Muscle of leg (tissue), 11 donors: Measurements from ENCODE around the gene AATF. TPM values are rescaled to one million over a fixed set of nuclear protein-coding genes. Genes with fewer than 3 reads are reported as not detected.
A peak's percentile ranks its signal among the peaks of the same experiment; 100 is the strongest.

ENCODE experiments used
- DNase-seq: peaks from one replicate; pipeline ENCODE4 v3.0.0; 2013
- H3K27ac ChIP-seq: one replicate; pipeline ENCODE4 v1.5.1; 2013; ENCODE audit warnings: mild to moderate bottlenecking, low read length, control low read depth
- H3K27me3 ChIP-seq: one replicate; pipeline ENCODE4 v1.6.1; 2013; ENCODE audit warnings: low read length; ENCODE audit not compliant: control insufficient read depth, insufficient read depth
- H3K36me3 ChIP-seq: one replicate; pipeline ENCODE4 v1.6.1; 2013; ENCODE audit warnings: low read length; ENCODE audit not compliant: control insufficient read depth, insufficient read depth
- H3K4me1 ChIP-seq: one replicate; pipeline ENCODE4 v1.6.1; 2013; ENCODE audit warnings: low read length; ENCODE audit not compliant: control insufficient read depth, insufficient read depth
- H3K4me3 ChIP-seq: one replicate; pipeline ENCODE4 v1.5.1; 2013; ENCODE audit warnings: low read length, control low read depth
- H3K9me3 ChIP-seq: replicated peaks from 2 replicates; pipeline ENCODE4 v1.6.1; 2013; ENCODE audit warnings: low read depth, low read length; ENCODE audit not compliant: control insufficient read depth
- WGBS: methylation state at CpG from one replicate; pipeline ENCODE4 v1.1.5; 2013; ENCODE audit warnings: missing lambda C conversion rate; ENCODE audit not compliant: insufficient coverage; 5-methylcytosine and 5-hydroxymethylcytosine counted together
- polyA plus RNA-seq, 8 donors: library from polyadenylated mRNA; unstranded; fragments of 120-200 nt; gene quantifications; one replicate each; pipeline versions ENCODE4 v1.2.1 to v1.2.3, GENCODE V29; 2013; ENCODE audit warnings: inconsistent platforms in 1 of 8, low replicate concordance in 1 of 8; ENCODE audit not compliant: insufficient read length in 8 of 8, insufficient read depth in 1 of 8
- total RNA-seq: library from RNA; stranded (reverse); fragments of 120-200 nt; gene quantifications from one replicate; pipeline ENCODE4 v1.2.4, GENCODE V29; 2013

Gene AATF
- total and polyA plus RNA-seq, 9 donors, result 18.9 to 25.8 (median 24.5) TPM

DNA sequence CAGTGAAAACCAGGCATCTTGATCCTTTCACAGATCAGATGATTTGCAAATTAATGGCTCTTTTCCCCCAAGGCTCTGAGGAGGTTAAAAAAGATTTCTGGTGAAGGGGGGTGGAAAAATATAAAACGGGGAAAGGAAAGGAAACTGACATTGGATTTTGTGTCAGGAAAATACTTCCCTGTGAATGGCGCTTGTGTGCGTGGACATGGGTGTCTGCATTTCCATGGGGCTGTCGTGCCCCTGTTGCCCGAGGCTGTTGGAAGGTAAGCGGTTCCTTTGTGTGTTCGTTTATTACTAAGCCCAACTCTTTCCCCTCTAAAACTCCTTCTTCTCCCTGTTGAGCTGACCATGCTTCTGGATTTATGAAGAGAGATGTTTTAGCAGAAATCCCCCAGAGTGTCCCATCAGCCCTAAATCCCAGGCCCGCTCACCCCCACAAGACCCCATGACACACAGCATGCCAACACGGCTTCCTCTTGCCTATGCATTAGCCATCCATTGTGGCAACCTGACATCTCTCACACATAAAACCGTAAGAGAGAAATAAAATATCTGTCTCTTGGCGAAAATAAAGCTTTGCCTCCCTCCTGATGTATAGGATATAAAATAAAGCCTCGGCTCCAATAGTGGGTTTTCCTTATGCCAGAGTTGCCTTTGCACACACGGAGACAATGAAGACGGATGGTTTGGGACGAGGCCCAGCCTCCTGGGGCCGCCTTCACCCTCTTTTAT, 18.7 kb upstream of the AATF start:
- Histone ChIP-seq H3K27ac (no peak overlapping the region), H3K4me3 (no peak overlapping the region), H3K9me3 (no peaks in the 10 kb centered on the region), H3K4me1 (peaks cover 35% of the 10 kb centered on the region), H3K27me3 (peaks cover 93% of the 10 kb centered on the region), H3K36me3 (no peaks in the 10 kb centered on the region)
- DNase-seq, result no peak
- WGBS, result 8% methylated on average over 7 of the region's 16 CpGs

DNA sequence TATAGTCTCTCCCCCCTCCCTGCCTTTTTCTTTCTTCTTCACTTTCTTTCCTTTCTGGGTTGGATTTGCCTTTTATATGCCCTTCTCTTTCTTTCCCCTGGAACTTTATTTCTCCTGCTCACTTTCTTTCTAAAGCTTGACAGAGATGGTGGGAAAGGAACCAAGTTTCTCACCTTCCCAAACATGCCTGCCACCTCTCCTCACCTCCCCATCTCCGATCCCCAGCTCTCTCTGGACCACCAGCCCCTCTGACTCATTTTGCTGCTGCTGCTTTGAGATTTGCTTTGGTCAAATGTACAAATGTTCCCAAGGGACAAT, 18.2 kb upstream of the AATF start:
- no peaks in the 10 kb centered on the region for H3K36me3 ChIP-seq
- peaks cover 94% of the 10 kb centered on the region for H3K27me3 ChIP-seq
- no peak overlapping the region for H3K4me3 ChIP-seq
- no peaks in the 10 kb centered on the region for H3K9me3 ChIP-seq
- DNase-seq, result no peak
- H3K27ac ChIP-seq, result no peak overlapping the region
- peaks cover 40% of the 10 kb centered on the region for H3K4me1 ChIP-seq
- no CpG with 5 or more reads among the region's 1 CpG for WGBS

DNA sequence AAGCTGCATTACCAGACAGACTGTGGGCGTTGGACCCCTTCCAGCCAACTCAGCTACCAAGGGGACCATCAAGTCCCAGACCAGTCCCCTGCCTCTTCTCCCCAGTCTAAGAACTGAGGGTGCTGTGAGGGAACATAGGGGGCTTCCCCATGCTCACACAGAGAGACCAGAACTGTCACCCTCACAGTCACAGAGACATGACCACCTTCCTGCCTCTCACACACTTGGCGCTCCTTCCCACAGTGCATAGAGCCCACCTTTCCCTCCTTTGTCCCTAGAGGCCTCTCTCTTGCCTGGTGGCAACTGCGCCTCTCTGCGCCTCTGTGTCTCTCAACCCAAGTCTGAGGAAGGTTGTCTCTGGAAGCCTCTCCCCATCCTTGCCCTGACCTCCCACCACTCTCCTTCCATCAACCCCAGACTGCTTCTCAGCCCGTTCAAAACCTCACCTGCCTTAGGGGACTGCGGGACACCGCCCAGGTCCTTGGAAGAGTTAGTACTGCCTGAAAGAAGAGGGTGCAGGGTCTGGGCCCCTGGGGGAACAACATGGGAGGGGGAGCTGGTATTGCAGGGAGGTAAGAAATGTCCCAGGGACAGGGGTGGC, 17.6 kb upstream of the AATF start:
- H3K9me3 ChIP-seq, result no peaks in the 10 kb centered on the region
- H3K27ac ChIP-seq, result no peak overlapping the region
- H3K4me3 ChIP-seq, result no peak overlapping the region
- 29% methylated on average over 5 of the region's 7 CpGs for WGBS
- H3K27me3 ChIP-seq, result peaks cover 99% of the 10 kb centered on the region
- no peaks in the 10 kb centered on the region for H3K36me3 ChIP-seq
- no peak for DNase-seq
- H3K4me1 ChIP-seq, result peaks cover 47% of the 10 kb centered on the region

DNA sequence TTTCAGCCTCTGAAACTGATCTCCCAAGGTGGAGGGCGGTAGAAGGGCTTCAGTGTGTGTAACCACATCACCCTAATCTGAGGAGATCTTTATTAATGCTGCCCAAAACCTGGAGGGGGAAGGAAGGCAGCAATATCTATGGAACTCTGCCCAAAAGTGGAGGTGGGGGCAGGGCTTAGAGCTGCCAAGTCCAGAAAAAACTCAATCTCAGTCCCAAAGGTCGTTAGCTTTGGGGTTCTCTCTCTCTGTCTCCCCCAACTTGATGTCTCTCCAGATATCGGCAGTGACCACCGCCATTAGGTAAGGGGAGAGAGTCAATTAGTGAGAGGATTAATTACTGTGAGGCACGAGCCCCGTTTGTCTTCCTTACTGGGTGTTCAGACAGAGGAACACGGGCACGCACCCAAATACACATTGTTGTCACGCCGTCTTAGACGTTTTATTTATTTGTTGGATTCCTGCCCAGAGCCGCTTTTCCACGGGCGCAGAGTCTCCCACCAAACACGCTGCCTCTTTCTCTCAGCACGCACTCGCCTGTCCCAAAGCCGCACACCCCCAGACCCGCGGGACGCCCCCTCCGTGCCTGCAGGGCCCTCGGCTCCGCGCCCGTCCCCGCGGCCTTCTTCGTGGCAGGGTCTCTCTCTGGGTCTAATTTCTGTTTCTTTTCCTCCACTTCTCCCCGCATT, 16.9 kb upstream of the AATF start:
- no peak for DNase-seq
- Histone ChIP-seq H3K4me3 (no peak overlapping the region), H3K27me3 (peaks cover 100% of the 10 kb centered on the region), H3K36me3 (no peaks in the 10 kb centered on the region), H3K4me1 (peaks cover 53% of the 10 kb centered on the region), H3K27ac (no peak overlapping the region), H3K9me3 (no peaks in the 10 kb centered on the region)
- 1% methylated on average over 26 of the region's 30 CpGs for WGBS

DNA sequence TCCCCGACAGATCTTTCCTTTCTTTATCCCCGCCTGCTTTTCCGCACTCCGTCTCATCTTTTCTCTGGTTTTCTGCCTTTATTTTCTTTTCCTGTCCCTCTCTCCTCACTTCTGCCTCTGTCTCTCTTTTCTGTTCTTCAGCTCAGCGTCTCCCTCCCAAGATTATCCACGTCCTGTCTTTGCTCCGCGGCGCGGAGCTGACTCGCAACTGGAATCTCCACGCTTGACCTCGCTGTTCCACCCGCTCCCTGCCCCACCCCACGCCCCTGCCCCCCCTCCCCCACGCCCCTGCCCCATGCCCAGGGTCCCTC, 16.4 kb upstream of the AATF start:
- Histone ChIP-seq H3K9me3 (no peaks in the 10 kb centered on the region), H3K27ac (no peak overlapping the region), H3K4me3 (no peak overlapping the region), H3K4me1 (peaks cover 58% of the 10 kb centered on the region), H3K27me3 (peaks cover 100% of the 10 kb centered on the region), H3K36me3 (no peaks in the 10 kb centered on the region)
- WGBS, result 0% methylated on average over 5 of the region's 16 CpGs
- DNase-seq, result no peak

DNA sequence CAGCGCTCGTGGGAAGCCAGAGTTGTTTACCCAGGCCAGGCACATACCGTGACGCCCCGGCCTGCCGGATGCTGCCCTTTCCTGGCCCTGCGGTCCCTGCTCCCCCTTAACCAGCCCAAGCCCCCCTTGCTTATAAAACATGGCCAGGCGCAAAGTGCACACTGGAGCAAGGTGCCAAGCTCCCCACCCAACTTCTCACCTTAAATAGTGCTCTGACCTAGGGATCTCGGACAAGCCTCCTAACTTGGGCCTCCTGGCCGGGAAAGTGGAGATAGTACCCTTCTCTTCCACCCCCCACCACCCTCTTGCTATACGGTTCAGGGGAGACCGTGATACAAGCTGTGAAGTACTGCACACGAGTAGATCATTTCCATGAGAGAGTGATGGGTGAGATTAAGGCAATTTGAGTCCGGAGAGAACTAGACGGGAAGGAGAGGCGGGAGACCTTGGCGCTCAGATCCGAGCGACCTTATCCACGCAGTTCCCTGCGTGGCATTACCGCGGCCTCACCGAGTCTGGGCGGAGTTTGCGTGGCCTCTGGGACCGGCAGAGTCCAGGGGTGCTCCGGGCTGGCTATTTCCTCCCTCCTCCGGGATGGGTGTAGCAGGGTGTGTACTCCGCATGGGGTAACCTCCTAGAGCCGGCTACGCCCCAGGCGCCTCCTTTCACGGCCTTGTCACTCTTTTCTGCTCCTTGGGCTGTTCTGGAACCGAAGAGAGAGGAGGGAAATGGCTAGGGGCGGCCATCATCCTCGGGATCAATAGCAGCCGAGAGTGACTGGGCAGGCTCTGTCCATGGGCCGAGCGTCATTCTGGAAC, 15.9 kb upstream of the AATF start:
- 1% methylated on average over 31 of the region's 40 CpGs for WGBS
- DNase-seq, result no peak
- Histone ChIP-seq H3K27ac (no peak overlapping the region), H3K4me1 (peaks cover 62% of the 10 kb centered on the region), H3K27me3 (peaks cover 100% of the 10 kb centered on the region), H3K4me3 (no peak overlapping the region), H3K9me3 (no peaks in the 10 kb centered on the region), H3K36me3 (no peaks in the 10 kb centered on the region)

DNA sequence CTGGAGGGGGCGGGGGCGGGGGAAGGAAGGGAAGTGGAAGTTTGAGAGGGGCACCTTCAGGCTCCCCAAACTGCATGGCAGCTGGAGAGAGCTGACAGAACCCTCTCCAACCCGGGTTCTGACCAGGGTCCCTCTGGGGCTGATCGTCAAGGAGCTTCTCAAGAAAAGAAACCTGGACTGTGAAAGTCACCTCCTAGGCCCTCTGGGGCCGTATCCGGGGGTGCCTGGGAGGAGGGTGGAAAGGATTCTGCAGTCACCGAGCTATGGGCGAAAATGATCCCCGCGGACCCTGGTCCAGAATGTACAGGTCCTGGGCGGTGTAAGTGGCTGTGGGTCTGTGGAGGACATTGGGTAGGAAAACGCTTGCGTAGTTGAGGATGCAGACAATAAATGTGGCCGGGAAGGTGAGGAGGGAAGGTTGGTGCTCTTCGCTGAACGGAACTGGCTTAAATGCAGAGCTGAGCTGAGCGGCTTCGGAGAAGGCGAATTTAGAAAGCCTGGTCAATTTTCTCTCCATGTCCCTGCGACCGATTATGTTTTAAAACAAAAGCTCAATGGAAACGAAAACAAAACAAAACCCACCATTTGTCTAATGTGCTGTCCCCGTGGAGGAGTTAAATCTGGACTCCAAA, 15.1 kb upstream of the AATF start:
- peak overlapping the region; percentile 25 for H3K4me3 ChIP-seq
- 2% methylated on average over 23 of the region's 23 CpGs for WGBS

DNA sequence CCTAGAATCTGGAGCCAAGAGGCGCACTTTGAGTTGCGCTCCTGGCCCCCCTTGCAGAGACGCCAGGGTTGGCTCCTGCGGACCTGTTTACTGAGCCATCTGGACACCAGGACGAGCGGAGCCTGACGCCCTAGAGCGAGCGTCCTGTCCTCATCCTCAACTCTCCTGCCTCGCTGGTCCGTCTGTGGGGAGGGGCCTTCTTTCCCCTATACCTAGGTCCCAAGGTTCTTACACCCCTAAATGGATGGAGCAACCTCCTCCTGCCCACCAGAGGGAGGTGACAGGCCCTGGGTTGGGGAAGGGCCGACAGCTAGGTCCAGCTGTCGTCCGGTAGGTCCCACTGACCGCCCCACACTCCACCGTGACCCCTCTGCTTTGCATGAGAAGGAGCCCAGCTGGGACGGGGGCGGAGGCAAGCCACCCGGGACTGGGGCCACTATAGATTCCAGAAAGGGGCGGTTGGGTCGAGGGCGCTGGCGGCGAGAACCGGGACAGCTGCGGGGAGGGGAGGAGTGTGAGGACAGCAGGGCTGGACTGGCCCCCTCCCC, 14.5 kb upstream of the AATF start:
- Histone ChIP-seq H3K4me3 (peak overlapping the region; percentile 25), H3K4me1 (peaks cover 70% of the 10 kb centered on the region), H3K36me3 (no peaks in the 10 kb centered on the region), H3K27ac (no peak overlapping the region), H3K27me3 (peaks cover 100% of the 10 kb centered on the region), H3K9me3 (no peaks in the 10 kb centered on the region)
- DNase-seq, result no peak
- WGBS, result under 1% methylated on average over 17 of the region's 26 CpGs

More for the DNA sequence above, 15.1 kb upstream of the AATF start:
- DNase-seq, result no peak
- peaks cover 100% of the 10 kb centered on the region for H3K27me3 ChIP-seq
- H3K4me1 ChIP-seq, result peaks cover 66% of the 10 kb centered on the region
- H3K27ac ChIP-seq, result no peak overlapping the region
- no peaks in the 10 kb centered on the region for H3K36me3 ChIP-seq
- no peaks in the 10 kb centered on the region for H3K9me3 ChIP-seq

DNA sequence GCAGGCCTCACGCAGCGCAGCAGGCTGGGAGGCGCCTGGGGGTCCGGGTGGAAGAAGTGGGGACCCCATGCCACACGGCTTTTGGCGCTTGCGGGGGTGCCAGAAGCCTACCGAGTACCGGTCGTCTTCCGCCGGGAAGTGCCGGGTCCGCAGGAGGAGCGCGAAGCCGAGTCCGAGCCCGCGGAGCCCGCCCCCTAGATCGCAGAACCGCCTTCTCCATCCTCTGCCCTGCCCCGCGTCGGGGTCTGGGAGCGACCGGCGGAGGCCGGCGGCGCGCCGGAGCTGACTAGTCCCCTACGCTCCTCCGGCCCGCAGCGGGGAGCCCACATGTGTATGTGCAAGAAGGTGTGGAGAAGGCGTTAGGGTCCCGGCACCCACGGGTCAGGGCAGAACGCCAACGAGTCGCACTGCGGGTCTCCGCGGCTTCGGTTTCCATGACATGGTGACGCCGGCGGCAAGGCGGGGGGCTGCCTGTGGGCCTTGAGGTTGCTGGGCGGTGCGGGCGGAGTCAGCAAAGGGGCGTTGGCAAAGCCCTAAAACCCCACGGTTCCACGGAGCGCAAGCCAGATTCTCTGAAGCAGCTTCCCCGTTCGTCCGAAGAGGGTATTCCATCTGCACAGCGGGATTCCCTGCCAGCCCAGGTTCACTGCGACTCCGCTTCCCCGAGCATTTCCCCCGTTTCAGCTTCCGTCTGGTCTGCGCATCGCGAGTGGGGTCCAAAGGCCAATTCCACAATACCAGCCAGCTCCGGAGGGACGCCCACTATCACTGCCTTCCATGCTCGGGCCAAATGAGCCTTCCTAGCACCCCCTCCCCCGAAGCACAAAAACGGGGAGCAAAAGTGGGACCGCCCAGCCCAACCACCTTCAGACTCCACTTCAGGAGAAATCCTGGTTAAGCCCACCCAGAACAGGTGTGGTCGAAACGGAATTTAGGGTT, 13.8 kb upstream of the AATF start:
- H3K4me3 ChIP-seq, result peak overlapping the region; percentile 25
- no peaks in the 10 kb centered on the region for H3K9me3 ChIP-seq
- no peak overlapping the region for H3K27ac ChIP-seq
- no peaks in the 10 kb centered on the region for H3K36me3 ChIP-seq
- 1% methylated on average over 75 of the region's 79 CpGs for WGBS
- DNase-seq, result no peak
- peaks cover 74% of the 10 kb centered on the region for H3K4me1 ChIP-seq
- peaks cover 100% of the 10 kb centered on the region for H3K27me3 ChIP-seq
